Germinal center (tissue), 1 donor: ENCODE data around the gene KLHL11.

Experiments
- DNase-seq: peaks from one replicate; pipeline ENCODE4 v3.0.0; 2012; ENCODE audit warnings: mixed read lengths, low spot score

KLHL11 gene

GRCh38 chr17:41810659-41811548, 54.3 kb downstream of the KLHL11 start:
- DNase-seq, result no peak

GRCh38 chr17:41806685-41807445, 58.4 kb downstream of the KLHL11 start:
- no peak for DNase-seq
